Endodermal cell (in vitro differentiated cells): ENCODE results near the gene ALOX12. TPM values are rescaled to one million over a fixed set of nuclear protein-coding genes. Genes with fewer than 3 reads are reported as not detected.
"Not testable (repeated sequence)": the region's sequence is repeated elsewhere in the genome, so short reads cannot be mapped to it uniquely, and the experiment has no call there.

Experiments
- DNase-seq: peaks from one replicate; pipeline ENCODE4 v3.0.0-alpha.2; 2017
- H3K27ac ChIP-seq: 2 replicates; pipeline ENCODE4 v1.5.1; 2013; ENCODE audit warnings: mild to moderate bottlenecking, low read depth, low read length, moderate library complexity
- H3K27me3 ChIP-seq: 2 replicates; pipeline ENCODE4 v1.6.1; 2013; ENCODE audit warnings: mild to moderate bottlenecking, low read length, moderate library complexity; ENCODE audit not compliant: insufficient read depth, control insufficient read depth, poor library complexity, severe bottlenecking
- H3K36me3 ChIP-seq: 2 replicates; pipeline ENCODE4 v1.7.0; 2013; ENCODE audit warnings: mild to moderate bottlenecking, low read length, moderate library complexity; ENCODE audit not compliant: control insufficient read depth, insufficient read depth
- H3K4me1 ChIP-seq: one replicate; pipeline ENCODE4 v1.7.0; 2013; ENCODE audit warnings: low read length; ENCODE audit not compliant: control insufficient read depth, insufficient read depth
- H3K4me3 ChIP-seq: 2 replicates; pipeline ENCODE4 v1.5.1; 2013; ENCODE audit warnings: mild to moderate bottlenecking, low read length, moderate library complexity
- H3K9ac ChIP-seq: 2 replicates; pipeline ENCODE4 v1.6.1; 2013; ENCODE audit warnings: mild to moderate bottlenecking, low read length, moderate library complexity; ENCODE audit not compliant: poor library complexity, severe bottlenecking; ENCODE audit errors: extremely low read depth
- H3K9me3 ChIP-seq: 2 replicates; pipeline ENCODE4 v1.6.1; 2013; ENCODE audit warnings: mild to moderate bottlenecking, low read length, moderate library complexity; ENCODE audit not compliant: control insufficient read depth
- H3K27ac Mint-ChIP-seq: 2 replicates; pipeline ENCODE4 v1.8.0; 2020; ENCODE audit warnings: mixed read lengths
- H3K27me3 Mint-ChIP-seq: 2 replicates; pipeline ENCODE4 v1.8.0; 2021; ENCODE audit warnings: mild to moderate bottlenecking, mixed read lengths; ENCODE audit not compliant: insufficient read depth
- H3K36me3 Mint-ChIP-seq: 2 replicates; pipeline ENCODE4 v1.8.0; 2020; ENCODE audit warnings: low read depth, mixed read lengths
- H3K4me1 Mint-ChIP-seq: 2 replicates; pipeline ENCODE4 v1.8.0; 2020; ENCODE audit warnings: mixed read lengths
- H3K4me3 Mint-ChIP-seq: 2 replicates; pipeline ENCODE4 v1.8.0; 2020; ENCODE audit warnings: mild to moderate bottlenecking, moderate library complexity, mixed read lengths
- H3K9me3 Mint-ChIP-seq: 2 replicates; pipeline ENCODE4 v1.8.0; 2020; ENCODE audit warnings: mild to moderate bottlenecking, mixed read lengths
- WGBS, 2 experiments: methylation state at CpG; one replicate each; pipeline versions ENCODE4 v1.1.5 to v1.1.7; 2013; ENCODE audit warnings: missing lambda C conversion rate in 2 of 2, mixed read lengths in 1 of 2; ENCODE audit not compliant: insufficient coverage in 1 of 2, insufficient read length in 1 of 2; 5-methylcytosine and 5-hydroxymethylcytosine counted together
- total RNA-seq, 2 donors: library from RNA; stranded (reverse); fragmentation: NEBNext Ultra II Directional in 1 of 2; extraction: Animal tissue kit (Norgen Biotek cat#: 25700) in 1 of 2; gene quantifications; 2 replicates in 1 of 2; 3 replicates in 1 of 2; pipeline ENCODE4 v1.2.1, GENCODE V29; 2021
- TF ChIP-seq, protein P1 (sequence below): fragments of 200-600 bp; sonication (generic); conservative IDR thresholded peaks from 2 replicates; pipeline ENCODE4 v1.5.0; 2021; ENCODE audit warnings: antibody characterized with exemption, mild to moderate bottlenecking

Gene ALOX12
- total RNA-seq, 2 donors from 2014 or later, result 0.46 to 0.92 TPM

DNA sequence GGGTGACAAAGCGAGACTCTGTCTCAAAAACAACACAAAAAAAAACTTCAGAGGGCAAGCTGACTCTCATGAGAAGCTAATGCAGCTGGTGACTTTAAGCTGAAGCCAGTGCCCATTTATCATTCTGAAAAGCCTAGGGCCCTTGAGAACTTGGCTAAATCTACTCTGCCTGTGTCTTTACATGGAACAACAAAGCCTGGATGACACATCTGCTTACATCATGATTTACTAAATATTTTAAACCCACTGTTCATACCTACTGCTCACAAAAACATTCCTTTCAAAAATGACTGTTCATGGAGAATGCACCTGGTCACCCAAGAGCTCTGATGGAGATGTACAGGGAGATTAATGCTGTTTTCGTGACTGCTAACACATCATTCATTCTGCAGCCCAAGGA is 6.1 kb upstream of the ALOX12 start:
- no peaks in the 10 kb centered on the region for H3K9me3 Mint-ChIP-seq
- H3K27me3 Mint-ChIP-seq, result peaks cover 54% of the 10 kb centered on the region
- TF ChIP-seq, protein P1, sequence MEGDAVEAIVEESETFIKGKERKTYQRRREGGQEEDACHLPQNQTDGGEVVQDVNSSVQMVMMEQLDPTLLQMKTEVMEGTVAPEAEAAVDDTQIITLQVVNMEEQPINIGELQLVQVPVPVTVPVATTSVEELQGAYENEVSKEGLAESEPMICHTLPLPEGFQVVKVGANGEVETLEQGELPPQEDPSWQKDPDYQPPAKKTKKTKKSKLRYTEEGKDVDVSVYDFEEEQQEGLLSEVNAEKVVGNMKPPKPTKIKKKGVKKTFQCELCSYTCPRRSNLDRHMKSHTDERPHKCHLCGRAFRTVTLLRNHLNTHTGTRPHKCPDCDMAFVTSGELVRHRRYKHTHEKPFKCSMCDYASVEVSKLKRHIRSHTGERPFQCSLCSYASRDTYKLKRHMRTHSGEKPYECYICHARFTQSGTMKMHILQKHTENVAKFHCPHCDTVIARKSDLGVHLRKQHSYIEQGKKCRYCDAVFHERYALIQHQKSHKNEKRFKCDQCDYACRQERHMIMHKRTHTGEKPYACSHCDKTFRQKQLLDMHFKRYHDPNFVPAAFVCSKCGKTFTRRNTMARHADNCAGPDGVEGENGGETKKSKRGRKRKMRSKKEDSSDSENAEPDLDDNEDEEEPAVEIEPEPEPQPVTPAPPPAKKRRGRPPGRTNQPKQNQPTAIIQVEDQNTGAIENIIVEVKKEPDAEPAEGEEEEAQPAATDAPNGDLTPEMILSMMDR, result no peak
- no peak for DNase-seq
- Histone ChIP-seq H3K27ac (no peak overlapping the region), H3K9me3 (no peaks in the 10 kb centered on the region), H3K36me3 (no peaks in the 10 kb centered on the region), H3K9ac (no peak overlapping the region), H3K4me3 (no peak overlapping the region), H3K4me1 (no peaks in the 10 kb centered on the region), H3K27me3 (no peaks in the 10 kb centered on the region)
- H3K27ac Mint-ChIP-seq, result no peak overlapping the region
- no peaks in the 10 kb centered on the region for H3K36me3 Mint-ChIP-seq
- 88 to 89% methylated on average over 2 of the region's 2 CpGs for WGBS, 2 experiments
- H3K4me3 Mint-ChIP-seq, result no peak overlapping the region
- no peaks in the 10 kb centered on the region for H3K4me1 Mint-ChIP-seq

DNA sequence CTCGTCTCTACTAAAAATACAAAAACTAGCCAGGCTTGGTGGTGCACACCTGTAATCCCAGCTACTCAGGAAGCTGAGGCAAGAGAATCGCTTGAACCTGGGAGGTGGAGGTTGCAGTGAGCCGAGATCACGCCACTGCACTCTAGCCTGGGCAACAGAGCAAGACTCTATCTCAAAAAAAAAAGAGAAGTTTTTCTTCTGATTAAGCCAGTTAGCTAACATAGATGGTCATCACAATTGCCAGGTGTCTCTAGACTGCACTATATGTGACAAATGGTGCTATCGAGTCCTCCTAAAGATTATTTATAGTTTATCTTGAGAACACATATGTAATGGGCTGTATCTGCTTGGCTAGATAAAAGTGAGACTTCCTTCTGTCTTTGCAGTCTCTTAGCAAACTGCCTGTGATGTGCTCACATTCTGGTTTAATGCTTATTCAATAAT is 2.2 kb upstream of the ALOX12 start:
- 91 to 95% methylated on average over 4 to 5 of the region's 5 CpGs for WGBS, 2 experiments
- not testable (repeated sequence) for H3K4me3 Mint-ChIP-seq, H3K4me1 ChIP-seq, H3K9me3 Mint-ChIP-seq, H3K4me1 Mint-ChIP-seq, DNase-seq, H3K9ac ChIP-seq, H3K36me3 ChIP-seq, H3K27ac Mint-ChIP-seq, H3K4me3 ChIP-seq, H3K9me3 ChIP-seq, H3K27ac ChIP-seq
- H3K27me3 ChIP-seq, result peaks cover 20% of the 10 kb centered on the region
- Mint-ChIP-seq H3K36me3 (peaks cover 15% of the 10 kb centered on the region), H3K27me3 (peaks cover 68% of the 10 kb centered on the region)

DNA sequence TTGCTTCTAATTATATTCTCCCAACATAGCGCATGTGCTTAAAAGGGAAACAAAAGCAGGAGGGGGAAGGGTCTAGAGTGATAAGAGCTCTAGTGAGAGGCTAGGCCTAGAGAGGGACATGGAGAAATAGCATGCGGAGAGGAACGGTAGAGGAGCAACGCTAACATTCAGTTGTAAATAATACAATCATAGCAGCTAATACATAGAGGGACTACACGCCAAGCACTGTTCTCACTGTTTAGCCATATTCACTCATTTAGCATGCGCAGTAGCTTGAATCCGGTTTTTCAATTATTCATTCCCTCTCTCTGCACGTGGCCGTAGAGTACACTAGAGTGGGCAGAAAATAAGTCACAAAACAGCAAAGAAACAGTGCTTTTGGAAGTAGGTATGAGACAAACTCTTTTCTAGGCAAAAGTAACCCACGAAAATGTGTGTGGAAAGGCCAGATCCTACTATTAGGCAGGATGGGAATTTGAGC is 1.7 kb upstream of the ALOX12 start:
- no peaks in the 10 kb centered on the region for H3K4me1 Mint-ChIP-seq
- no peaks in the 10 kb centered on the region for H3K9me3 Mint-ChIP-seq
- peaks cover 20% of the 10 kb centered on the region for H3K36me3 Mint-ChIP-seq
- WGBS, 2 experiments, result 94 to 96% methylated on average over 9 to 10 of the region's 10 CpGs
- Histone ChIP-seq H3K27ac (no peak overlapping the region), H3K27me3 (peaks cover 20% of the 10 kb centered on the region), H3K4me3 (no peak overlapping the region), H3K4me1 (no peaks in the 10 kb centered on the region), H3K9me3 (no peaks in the 10 kb centered on the region), H3K9ac (no peak overlapping the region), H3K36me3 (peaks cover 6% of the 10 kb centered on the region)
- TF ChIP-seq, protein P1, result no peak
- no peak overlapping the region for H3K27ac Mint-ChIP-seq
- peaks cover 66% of the 10 kb centered on the region for H3K27me3 Mint-ChIP-seq
- DNase-seq, result no peak
- no peak overlapping the region for H3K4me3 Mint-ChIP-seq

DNA sequence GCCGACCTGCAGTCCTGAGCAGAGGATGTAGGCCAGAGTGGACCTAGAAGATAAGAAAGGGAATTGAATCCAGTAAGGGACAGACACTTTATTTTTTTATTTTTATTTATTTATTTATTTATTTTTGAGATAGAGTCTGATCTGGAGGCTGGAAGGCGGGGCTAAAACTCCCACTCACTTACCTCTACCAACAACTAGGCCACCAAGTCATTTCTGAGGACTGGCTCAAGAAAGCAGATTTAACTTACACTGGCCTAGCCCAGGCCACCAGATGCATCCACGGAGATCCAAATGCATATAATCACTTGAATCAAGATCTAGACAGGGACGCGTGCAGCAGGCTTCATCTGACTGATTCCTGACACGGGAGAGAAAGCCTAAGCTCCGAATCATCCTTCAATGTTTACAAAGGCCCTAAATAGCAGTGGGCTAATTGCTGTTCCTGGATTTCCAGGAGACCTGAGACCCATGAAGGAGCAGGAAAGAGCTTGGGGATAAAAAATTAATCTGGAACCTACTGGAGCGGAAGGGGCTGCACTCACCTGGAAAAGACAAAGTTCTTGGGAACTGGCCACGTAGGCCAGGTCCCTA is 1.1 kb upstream of the ALOX12 start:
- Histone ChIP-seq H3K27ac (no peak overlapping the region), H3K9ac (no peak overlapping the region), H3K9me3 (no peaks in the 10 kb centered on the region), H3K4me3 (no peak overlapping the region), H3K4me1 (no peaks in the 10 kb centered on the region), H3K36me3 (peaks cover 11% of the 10 kb centered on the region), H3K27me3 (peaks cover 20% of the 10 kb centered on the region)
- Mint-ChIP-seq H3K4me1 (no peaks in the 10 kb centered on the region), H3K36me3 (peaks cover 26% of the 10 kb centered on the region), H3K27ac (no peak overlapping the region), H3K4me3 (peak overlapping the region; percentile 62), H3K9me3 (no peaks in the 10 kb centered on the region), H3K27me3 (peaks cover 62% of the 10 kb centered on the region)
- WGBS, 2 experiments, result 97 to 100% methylated on average over 2 to 9 of the region's 9 CpGs
- TF ChIP-seq, protein P1, result no peak
- DNase-seq, result no peak
